Right lobe of liver (tissue), 4 donors: Measurements from ENCODE around the gene C2CD4C.
"Not testable (repeated sequence)": the region's sequence is repeated elsewhere in the genome, so short reads cannot be mapped to it uniquely, and the experiment has no call there.

Source experiments
- POLR2A ChIP-seq: fragments of 450-650 bp; IDR thresholded peaks from one replicate; pipeline ENCODE4 v1.6.1; 2017; ENCODE audit warnings: antibody characterized with exemption, mild to moderate bottlenecking
- TF ChIP-seq, protein P1 (sequence below), 4 donors: fragments of 200-600 bp in 3 of 4; fragments of 450-650 bp in 1 of 4; IDR thresholded peaks; one replicate each; pipeline versions ENCODE4 v1.5.1 to v1.8.0; 2016 to 2022; ENCODE audit warnings: antibody characterized with exemption in 4 of 4, mild to moderate bottlenecking in 2 of 4
- donor health status: DM: no; HTN: no; CAD: no.
- donor health status: DM: no; HTN: no; CAD: no.
- donor health status: DM: no; HTN: yes; CAD: no.

DNA sequence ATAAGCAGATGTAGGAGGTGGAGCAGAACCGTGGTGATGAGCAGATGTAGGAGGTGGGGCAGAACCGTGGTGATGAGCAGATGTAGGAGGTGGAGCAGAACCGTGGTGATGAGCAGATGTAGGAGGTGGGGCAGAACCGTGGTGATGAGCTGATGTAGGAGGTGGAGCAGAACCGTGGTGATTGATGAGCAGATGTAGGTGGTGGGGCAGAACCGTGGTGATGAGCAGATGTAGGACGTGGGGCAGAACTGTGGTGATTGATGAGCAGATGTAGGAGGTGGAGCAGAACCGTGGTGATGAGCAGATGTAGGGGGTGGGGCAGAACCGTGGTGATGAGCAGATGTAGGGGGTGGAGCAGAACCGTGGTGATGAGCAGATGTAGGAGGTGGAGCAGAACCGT, 27.0 kb downstream of the C2CD4C start:
- not testable (repeated sequence) for TF ChIP-seq POLR2A
- TF ChIP-seq, protein P1, sequence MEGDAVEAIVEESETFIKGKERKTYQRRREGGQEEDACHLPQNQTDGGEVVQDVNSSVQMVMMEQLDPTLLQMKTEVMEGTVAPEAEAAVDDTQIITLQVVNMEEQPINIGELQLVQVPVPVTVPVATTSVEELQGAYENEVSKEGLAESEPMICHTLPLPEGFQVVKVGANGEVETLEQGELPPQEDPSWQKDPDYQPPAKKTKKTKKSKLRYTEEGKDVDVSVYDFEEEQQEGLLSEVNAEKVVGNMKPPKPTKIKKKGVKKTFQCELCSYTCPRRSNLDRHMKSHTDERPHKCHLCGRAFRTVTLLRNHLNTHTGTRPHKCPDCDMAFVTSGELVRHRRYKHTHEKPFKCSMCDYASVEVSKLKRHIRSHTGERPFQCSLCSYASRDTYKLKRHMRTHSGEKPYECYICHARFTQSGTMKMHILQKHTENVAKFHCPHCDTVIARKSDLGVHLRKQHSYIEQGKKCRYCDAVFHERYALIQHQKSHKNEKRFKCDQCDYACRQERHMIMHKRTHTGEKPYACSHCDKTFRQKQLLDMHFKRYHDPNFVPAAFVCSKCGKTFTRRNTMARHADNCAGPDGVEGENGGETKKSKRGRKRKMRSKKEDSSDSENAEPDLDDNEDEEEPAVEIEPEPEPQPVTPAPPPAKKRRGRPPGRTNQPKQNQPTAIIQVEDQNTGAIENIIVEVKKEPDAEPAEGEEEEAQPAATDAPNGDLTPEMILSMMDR (IDR thresholded peaks at IDR 0.05), result not testable (repeated sequence)
